ENCODE measurements around the gene DLG4.
"Not testable (repeated sequence)": the region's sequence is repeated elsewhere in the genome, so short reads cannot be mapped to it uniquely, and the experiment has no call there.

The DLG4 gene

DNA sequence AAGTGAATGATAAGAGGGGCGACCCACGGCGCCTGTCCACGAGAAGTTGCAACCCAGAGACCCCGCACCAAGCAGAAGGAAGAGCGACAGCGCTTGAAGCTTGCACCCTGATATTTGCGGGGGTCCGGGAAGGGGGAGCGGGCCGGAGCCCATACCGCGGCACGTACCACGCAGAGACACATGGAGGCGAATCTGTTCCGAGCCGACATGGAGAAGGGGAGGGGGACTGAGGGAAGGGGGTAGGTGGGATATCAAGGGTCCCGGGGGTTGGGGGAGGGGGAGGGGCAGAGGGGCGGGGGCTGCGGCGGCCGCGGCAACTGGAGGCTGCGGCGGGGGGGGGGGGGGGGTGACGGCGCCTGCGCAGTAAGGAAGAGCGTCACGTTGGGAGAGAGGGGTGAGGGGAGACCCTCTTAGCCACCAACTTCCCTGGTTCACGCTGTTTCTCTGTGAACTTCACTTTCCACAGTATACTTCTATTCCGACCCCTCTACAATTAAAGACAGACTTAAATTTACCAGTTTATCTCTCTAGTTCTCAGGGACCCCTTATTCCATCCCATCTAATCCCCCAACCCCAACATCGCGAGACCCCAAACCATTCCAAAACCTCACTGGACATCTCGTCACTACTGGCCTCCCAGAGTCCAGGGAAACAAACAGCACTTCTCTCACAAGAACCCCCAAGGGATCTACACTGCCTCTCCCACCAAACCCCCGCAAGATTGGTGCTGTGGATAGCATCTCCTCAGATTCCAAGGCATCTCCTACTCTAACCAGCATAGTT is 8.0 kb downstream of the DLG4 start:
- DNase-seq: no peak

DNA sequence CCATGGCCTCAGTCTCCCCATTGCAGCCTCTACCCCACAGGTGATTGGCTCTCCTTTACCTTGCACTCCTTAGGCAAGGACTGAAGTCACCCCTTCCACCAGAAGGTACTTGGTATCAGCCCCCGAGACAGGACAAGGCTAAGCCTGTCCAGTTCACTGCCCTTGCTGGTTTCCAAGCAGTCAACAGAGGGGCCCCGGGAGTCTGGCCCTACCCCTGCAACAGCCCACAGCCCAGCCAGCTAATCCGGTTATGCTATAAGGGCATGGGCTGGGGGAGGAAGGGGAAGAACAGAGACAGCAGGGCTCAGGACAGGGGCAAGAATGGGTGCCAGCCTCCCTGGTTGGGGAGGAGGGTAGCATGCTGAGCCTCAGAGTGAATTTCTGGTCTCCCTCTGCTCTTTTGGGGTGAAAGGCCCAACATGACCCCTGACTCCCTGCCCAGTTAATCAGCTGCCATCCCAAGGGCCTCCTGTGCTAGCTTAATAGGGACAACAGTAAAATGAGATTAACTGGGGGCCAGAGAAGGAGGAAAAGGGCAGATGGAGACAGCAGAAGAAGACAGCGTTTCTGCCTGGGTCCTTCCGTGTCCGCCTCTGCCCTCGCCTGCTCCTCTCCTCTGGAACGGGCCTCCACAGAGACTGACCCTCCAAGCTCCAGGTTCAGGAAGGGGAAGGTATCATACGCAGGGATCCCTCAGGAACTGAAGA is 10.7 kb downstream of the DLG4 start:
- no peak for DNase-seq

DNA sequence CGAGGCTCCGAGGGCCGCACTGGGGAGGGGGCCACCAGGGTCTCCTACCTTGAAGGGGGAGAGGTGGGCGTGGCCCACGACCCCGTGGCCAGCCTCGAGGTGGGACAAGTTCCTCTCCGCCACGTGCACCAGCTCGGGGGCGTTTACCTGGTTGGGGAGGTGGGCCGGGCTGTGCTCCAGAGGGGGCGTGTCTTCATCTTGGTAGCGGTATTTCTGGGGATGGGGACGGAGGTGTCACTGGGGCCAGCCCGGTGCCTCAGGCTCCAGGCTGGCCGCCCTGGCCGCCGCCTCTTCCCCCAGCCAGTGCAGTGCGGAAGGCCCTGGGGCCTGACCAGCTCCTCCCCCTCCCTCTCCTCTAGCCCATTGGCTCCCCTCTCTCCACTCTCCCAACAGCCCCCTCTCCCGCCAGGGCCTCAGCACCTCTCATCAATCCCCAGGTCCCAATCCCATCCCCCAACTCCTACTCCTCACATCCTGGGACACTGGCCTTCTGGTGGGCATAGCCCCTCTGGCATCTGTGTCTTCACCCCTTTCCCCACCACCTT is 11.5 kb downstream of the DLG4 start:
- no peak for DNase-seq

DNA sequence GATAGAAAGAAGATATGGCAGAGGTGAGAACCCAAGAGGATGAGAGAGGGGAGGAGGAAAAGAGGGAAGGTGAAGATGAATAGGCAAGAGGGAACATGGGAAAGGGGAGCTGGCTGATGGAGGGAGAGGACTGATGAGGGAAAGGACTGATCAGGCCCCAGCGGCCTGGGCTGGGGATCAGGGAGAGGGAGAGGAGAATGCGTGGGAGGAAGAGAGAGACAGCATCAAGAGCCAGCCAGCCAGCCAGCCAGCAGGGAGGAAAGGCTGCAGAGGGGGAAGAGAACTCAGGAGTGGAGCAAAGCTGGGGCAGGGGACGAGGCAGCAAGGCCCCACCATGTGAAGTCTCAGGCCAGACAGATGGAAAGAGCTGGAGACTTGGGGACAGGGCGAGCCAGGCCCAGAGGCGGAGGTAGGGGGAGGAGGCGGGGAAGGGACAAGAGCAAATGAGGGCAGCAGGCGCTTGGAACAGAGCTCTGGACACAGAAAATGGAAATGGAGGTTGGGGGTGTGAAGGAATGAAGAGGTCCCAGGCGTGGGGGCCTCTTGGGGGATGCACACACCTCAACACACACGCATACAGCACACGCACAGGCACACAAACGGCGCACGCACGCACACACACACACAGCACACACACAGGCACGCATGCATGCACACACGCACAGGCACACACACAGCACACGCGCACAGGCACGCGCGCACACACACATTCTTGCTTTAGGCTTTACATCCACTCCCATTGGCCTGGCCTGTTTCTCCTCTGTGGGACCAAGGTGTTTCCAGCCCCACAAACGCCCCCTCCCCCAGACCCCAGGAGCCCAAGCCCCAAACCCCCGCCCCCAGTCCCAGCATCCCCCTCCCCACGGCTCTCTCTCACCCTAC is 12.3 kb downstream of the DLG4 start:
- no peak for DNase-seq

DNA sequence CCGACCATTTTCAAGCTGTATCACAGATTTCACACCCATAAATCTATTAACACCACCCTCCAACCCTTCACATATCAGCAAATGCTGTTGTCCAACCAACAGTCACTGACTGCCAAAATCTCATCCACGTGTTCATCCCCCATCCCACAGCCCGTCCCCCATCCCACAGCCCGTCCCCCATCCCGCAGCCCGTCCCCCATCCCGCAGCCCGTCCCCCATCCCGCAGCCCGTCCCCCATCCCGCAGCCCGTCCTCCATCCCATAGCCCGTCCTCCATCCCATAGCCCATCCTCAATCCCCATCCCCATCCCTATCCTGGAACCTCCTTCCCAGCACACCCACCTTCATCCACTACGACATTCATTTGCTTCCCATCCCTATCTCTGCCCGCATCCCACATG is 14.1 kb downstream of the DLG4 start:
- no peak for DNase-seq

DNA sequence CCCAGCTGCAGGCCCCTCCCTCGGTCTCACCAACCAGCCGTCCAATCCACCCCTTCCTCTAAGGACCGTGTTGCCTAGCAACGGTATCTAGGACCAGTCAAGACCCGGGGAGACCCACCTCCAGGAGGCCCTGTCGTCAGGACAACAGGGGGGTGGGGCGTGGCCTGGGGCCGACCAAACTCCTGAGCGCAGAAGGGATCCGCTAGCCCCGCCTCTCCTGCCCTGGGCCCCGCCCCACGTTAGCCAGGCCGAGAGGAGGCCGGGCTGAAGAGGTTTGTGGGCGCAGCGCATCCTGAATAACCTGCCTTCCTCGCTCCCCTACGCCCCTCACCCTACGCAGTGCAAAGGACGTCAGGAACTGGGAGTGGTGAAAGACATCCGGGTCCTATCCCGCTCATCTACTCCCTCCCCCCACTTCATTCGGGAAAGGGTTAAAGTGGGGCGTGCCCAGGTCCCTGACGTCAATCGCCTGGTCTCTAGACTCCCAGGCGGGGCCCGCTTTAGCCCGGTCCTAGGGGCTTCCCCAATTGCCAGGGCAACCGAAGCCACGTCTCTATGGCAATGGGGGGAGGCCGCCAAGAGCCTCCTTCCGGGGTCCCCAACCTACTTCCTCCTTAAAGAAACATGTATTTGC is 14.7 kb downstream of the DLG4 start:
- peak; percentile 31 for DNase-seq

DNA sequence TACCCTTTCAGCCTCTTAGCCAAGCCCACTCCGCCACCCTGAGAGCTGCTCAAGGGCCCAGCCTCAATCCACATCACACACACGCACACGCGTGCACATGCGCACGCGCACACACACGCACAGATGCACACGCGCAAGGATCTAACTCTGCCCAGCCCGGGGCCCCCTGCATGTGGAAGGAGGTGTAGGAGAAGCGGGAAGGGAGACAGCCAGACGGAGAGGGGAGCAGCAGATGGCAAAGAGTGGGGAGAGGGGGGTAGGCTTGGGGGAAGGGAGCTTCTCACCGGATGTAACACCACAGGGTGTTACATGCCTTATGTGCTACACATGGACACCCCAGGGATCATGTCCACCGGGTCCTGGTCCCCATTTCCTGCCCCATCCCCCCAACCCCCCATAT is 15.3 kb downstream of the DLG4 start:
- no peak for DNase-seq

DNA sequence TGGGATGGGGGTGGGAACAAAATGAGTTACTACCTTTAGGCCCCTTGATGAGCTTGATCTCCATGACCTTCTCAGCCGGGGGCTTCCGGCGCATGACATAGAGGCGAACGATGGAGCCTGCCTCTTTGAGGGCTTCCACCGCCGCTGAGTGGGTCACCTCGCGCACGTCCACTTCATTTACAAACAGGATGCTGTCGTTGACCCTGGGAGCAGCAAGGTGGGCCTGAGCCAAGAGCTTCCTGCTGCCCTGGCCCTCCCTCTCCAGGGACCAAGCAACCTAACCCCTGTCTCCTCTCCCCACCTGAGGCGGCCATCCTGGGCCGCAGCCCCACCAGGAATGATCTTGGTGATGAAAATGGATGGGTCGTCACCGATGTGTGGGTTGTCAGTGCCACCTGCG is 16.2 kb downstream of the DLG4 start:
- no peak for DNase-seq

DNA sequence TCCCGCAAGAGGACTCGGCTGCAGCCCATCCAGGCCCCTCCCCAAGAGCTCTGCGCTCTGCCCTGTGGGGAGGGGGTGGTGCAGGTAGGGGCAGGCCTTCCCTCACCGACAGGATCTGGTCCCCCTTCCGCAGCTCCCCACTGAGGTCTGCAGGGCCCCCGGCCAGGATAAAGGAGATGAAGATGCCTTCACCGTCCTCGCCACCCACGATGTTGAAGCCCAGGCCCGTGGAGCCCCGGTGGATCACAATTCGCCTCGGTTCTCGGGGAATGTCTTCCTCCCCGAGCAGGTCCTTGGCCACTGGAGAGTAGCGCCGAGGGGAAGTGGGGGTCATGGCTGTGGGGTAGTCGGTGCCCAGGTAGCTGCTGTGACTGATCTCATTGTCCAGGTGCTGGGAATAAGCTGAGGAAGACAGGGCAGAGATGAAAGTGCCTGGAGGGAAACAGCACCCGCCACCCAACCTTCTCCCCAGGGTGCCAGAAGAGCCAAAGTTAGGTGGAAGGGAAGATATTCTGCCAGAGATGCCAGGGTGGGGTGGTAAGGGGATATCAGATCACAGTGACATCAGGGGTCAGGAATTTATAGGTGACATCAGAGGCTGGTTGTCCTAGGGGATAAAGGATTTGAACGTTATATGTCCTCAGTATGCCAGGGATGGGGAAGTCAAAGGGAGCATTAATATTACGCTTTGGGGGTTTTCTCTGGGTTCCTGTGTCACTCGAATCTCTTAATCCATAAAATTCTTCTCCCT is 22.8 kb downstream of the DLG4 start:
- DNase-seq: no peak

DNA sequence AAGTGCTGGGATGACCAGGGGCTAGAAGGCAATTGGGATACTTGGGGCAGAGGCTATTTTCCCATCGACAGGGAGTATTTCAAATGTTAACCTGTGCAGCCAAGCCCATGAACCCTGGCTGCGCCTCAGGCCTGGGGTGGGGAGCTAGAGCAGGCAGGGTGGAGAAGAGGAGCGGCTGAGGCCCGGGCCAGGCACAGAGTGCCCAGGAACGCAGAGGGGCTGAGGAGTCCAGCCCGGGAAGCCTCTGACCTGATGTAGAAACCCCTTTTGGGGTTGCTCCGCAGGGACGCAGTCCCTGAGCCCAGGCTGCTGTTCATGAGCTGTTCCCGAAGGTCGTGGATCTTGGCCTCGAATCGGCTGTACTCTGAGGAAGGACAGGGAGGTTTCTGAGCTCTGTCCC is 23.7 kb downstream of the DLG4 start:
- DNase-seq: no peak

DNA sequence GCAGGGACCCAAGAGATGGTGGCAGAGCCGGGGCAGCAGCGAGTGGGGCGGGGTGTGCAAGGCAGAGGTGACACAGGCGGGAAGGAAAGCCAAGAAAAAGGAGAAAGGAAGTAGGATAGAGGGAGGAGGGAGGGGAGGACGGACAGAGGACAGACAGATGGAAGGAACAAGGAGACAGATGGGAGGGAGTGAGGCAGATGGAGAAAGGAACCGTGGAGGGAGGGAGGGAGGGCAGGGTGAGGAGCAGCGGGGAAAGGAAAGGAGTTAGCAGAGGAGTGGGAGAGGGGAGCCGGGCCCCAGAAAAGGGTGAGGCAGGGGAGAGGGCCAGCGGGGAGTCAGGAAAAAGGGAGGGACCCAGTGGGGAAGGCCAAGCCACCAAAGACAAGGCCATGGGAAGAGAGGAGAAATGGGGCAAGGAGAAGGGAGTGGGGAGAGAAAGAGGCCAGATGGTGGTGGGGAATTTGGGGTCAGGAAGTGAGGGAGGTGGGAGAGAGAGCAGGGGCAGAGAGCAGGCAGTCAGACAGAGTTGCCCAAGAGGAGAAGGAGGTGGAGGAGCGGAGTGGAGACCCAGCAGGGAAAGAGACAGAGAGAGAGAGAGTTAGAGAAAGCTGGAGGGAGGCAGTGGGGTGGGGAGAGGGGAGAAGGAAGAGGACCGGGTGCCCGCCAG is 27.2 kb downstream of the DLG4 start:
- DNase-seq: no peak

DNA sequence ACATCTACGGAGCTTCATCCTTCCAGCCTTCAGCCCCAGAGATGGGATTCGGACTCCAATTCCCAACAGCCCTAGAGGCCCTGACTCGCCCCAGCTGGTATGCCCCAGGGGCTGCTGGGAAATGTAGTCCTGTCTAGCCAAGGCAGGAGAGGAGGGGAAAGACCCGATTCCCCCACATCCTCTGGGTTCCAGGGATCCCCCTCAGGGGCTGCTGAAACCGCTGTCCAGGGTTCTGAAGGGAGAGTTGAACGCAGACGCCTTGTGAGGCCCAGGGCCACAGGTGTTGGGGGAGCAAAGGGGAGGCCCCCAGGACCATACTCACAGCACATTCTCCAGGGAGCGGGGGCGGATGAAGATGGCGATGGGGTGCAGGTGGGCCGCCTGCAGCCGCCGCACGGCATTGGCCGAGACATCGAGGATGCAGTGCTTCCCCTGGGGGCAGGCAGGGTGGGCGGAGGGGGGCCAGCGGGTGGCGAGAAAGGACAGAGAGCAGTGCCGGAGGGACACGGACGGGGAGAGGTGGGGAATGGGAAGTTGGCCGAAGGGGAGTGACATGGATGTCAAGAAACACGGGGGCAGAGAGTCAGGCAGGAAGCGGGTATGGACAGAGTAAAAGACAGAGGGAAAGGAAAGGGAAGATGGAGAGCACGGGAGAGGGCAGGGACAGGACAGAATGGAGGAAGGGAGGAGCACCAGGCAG is 27.9 kb downstream of the DLG4 start:
- no peak for DNase-seq

DNA sequence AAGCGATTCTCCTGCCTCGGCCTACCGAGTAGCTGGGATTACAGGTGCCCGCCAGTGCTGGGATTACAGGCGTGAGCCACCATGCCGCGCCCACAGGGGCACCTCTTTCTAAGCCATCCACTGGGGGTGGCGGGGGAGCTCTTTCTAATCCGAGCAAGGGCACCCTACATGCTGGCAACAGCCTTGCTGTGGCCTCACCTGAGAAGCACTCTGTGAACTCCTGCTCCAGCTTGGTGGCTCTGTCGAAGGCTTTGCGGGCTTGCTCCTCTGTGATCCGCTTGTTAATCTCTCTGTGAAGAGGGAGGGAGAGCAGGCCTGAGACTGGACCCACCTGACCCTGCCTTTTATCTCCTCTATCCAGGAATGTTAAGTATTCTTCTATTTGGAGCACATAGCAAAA is 28.6 kb downstream of the DLG4 start:
- no peak for DNase-seq

DNA sequence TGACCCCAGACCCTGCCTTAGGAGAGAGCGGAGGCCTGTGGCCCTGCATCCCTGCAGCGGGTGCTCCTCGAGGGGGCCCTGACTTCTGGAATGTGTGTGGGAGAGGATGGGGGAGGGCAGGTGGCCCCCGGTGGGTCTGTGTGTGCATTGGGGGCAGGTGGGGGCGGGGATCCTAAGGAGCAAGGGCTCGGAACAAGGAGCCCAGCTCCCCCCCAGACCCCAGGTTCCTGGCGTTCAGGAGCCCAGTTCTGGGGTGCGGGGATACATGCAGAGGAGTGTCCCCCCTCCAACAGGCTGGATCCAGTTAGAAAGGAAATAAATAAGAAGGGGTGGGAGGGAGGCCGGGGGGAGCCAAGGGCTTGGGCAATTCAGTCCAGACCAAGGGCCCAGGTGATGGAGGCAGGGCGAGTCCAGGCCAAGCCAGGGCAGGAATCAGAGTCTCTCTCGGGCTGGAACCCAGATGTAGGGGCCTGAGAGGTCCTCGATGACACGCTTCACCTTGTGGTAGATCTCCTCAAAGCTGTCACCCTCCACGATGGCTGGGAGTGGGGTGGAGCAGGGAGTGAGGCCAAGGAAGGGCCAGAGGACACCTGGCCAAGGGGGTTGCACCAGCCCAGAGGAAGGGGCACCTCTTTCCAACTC is 29.2 kb downstream of the DLG4 start:
- DNase-seq: no peak

DNA sequence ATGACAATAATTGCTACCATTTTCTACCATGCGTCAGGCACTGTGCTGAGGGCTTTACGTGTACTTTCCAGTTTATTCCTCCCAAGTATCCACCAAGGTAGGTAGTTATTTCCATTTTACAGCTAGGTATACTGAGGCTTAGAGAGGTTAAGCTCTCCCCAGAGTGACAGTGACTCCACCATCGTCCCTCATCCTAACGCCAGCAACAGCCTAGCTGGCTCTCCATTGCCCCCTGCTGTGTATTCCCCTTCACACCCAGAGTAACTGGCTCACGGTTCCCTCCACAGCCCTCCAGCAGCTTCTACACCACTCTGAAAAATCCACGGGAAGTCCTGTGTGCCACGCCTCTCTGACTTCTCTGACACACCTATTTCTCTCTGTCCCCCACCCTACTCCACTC is 33.4 kb downstream of the DLG4 start:
- no peak for DNase-seq

DNA sequence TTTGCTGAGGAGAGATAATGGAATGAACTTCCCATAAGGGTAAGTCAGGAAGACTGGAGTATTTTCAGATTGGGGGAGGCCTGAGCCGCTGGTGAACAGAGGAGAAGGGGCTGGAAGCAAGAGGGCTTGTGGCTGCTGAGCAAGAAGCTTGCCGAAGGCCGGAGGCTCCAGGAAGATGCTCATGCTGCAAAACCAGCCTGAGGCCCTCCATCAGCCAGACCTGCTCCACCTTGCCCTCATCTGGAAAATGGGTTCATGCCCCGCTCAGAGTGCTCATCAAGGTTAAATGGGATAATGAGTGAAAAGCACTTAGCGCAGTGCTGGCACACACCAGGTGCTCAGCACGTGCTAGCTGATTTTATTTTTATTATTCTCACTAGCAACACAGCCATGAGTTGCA is 35.0 kb downstream of the DLG4 start:
- DNase-seq: no peak

DNA sequence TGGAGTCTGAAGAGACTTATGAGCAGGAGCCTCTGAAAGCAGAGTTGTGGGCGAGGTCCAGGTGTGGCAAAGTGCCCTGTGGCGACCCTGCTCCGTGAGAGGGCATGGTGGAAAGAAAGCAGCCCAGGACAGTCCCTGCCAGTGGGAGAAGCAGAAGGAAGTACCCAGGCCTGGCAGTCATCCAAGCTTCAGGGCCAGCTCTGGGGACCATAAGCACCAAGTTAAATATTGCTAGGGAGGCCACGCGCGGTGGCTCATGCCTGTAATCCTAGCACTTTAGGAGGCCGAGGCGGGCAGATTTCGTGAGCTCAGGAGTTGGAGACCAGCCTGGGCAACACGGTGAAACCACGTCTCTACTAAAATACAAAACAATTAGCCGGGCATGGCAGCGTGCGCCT is 35.5 kb downstream of the DLG4 start:
- DNase-seq: no peak

DNA sequence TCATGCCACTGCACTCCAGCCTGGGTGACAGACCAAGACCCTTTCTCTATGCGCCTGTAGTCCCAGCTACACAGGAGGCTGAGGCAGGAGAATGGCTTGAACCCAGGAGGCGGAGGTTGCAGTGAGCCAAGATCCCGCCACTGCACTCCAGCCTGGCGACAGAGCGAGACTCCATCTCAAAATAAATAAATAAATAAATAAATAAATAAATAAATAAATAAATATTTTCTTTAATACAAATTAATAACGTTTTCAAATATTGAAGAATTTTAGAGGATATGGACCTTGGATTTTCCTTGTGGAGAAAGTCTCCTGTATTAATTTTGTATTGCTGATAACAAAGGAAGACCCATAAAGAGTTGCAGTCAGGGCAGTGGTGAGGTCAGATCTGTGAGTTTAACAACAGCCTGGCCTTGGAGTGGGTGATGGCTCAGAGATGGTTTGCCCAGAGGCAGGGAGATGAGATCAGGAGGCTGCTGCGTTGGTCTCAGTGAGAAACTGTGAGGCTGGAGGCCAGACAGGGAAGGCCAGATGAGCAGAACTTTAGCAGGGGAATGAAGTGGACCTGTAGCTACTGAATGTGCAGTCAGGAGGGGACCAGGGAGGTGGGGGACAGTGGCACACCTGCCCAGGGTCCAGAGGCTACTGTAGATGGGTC is 36.1 kb downstream of the DLG4 start:
- no peak for DNase-seq

DNA sequence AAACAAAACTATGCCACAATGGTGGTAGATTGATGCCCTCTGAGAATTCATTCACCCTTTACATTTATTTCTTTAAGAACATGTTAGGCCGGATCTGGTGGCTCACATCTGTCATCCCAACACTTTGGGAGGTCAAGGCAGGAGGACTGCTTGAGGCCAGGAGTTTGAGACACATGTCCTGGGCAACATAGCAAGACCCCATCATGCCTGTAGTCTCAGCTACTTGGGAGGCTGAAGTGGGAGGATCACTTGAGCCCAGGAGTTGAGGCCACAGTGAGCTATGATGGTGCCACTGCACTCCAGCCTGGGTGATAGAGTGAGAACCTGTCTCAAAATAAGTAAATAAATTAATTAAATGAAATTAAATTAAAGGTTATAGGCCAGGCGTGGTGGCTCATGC is 37.5 kb downstream of the DLG4 start:
- not testable (repeated sequence) for DNase-seq
